SK-N-SH (cell line): ENCODE results near the gene TOLLIP. TPM values are rescaled to one million over a fixed set of nuclear protein-coding genes. Genes with fewer than 3 reads are reported as not detected.

Experiments used
- CTCF ChIA-PET: fragments of 300-600, 350-600 bp; formaldehyde crosslinking; extraction: SDS; loops from one replicate; lab custom pipeline; 2021; lab: Yijun Ruan, JAX
- POLR2A ChIA-PET: fragments of 350-600 bp; sonication (Branson Sonifier 250); formaldehyde crosslinking; extraction: SDS; loops from one replicate; lab custom pipeline; 2020; ENCODE audit warnings: antibody characterized with exemption, inconsistent platforms; lab: Yijun Ruan, JAX
- DNase-seq: peaks from one replicate; pipeline ENCODE4 v3.0.0; 2012
- H2AFZ ChIP-seq: fragments of 200-600 bp; sonication (generic); 2 replicates; pipeline ENCODE4 v1.8.1; 2016; ENCODE audit warnings: antibody characterized with exemption, mild to moderate bottlenecking, low read depth
- H3F3A ChIP-seq: fragments of 200-600 bp; sonication (generic); replicated peaks from 2 replicates; pipeline ENCODE3; 2016; ENCODE audit warnings: antibody characterized with exemption, mild to moderate bottlenecking; ENCODE audit not compliant: insufficient read depth
- H3K27ac ChIP-seq, 2 experiments: fragments of 200-500 bp in 1 of 2; fragments of 200-600 bp in 1 of 2; sonication (Bioruptor generic) in 1 of 2; sonication (generic), shearing (Covaris generic) in 1 of 2; 2 replicates each; pipeline versions ENCODE4 v1.5.1 to v1.6.1; 2014 to 2016; ENCODE audit warnings: low read depth in 2 of 2, inconsistent platforms in 1 of 2, low read length in 1 of 2, mild to moderate bottlenecking in 1 of 2, mixed read lengths in 1 of 2
- H3K27me3 ChIP-seq: fragments of 200-600 bp; sonication (generic), shearing (Covaris generic); 2 replicates; pipeline ENCODE4 v1.6.1; 2016; ENCODE audit warnings: mixed run types; ENCODE audit not compliant: insufficient read depth
- H3K36me3 ChIP-seq, 2 experiments: fragments of 200-500 bp in 1 of 2; fragments of 200-600 bp in 1 of 2; sonication (Bioruptor generic) in 1 of 2; sonication (generic) in 1 of 2; replicated peaks in 1 of 2; 2 replicates each; pipeline versions ENCODE3 to v1.5.1; 2014 to 2016; ENCODE audit warnings: low read length in 1 of 2, mild to moderate bottlenecking in 1 of 2; ENCODE audit not compliant: insufficient read depth in 2 of 2, control insufficient read depth in 1 of 2
- H3K4me1 ChIP-seq, 2 experiments: fragments of 200-500 bp in 1 of 2; fragments of 200-600 bp in 1 of 2; sonication (Bioruptor generic) in 1 of 2; sonication (generic), shearing (Covaris generic) in 1 of 2; 2 replicates each; pipeline versions ENCODE4 v1.5.1 to v1.6.1; 2014 to 2016; ENCODE audit warnings: low read depth in 1 of 2, low read length in 1 of 2, mixed run types in 1 of 2; ENCODE audit not compliant: insufficient read depth in 2 of 2, control insufficient read depth in 1 of 2
- H3K4me2 ChIP-seq: fragments of 200-600 bp; sonication (generic), shearing (Covaris generic); 2 replicates; pipeline ENCODE4 v1.6.1; 2017; ENCODE audit warnings: mixed run types
- H3K4me3 ChIP-seq, 2 experiments: fragments of 200-500 bp in 1 of 2; fragments of 200-600 bp in 1 of 2; sonication (Bioruptor generic) in 1 of 2; sonication (generic), shearing (Covaris generic) in 1 of 2; 2 replicates each; pipeline versions ENCODE4 v1.5.1 to v1.8.1; 2014 to 2016; ENCODE audit warnings: low read depth in 2 of 2, inconsistent platforms in 1 of 2, low read length in 1 of 2, mild to moderate bottlenecking in 1 of 2, mixed read lengths in 1 of 2, moderate library complexity in 1 of 2
- H3K79me2 ChIP-seq: fragments of 200-600 bp; sonication (generic); 2 replicates; pipeline ENCODE4 v1.8.1; 2017; ENCODE audit warnings: mild to moderate bottlenecking; ENCODE audit not compliant: insufficient read depth
- H3K9ac ChIP-seq: fragments of 200-600 bp; sonication (generic); 2 replicates; pipeline ENCODE4 v1.6.1; 2017; ENCODE audit warnings: mixed run types
- H3K9me2 ChIP-seq: fragments of 200-600 bp; sonication (generic); 2 replicates; pipeline ENCODE4 v1.6.1; 2017; ENCODE audit warnings: mixed run types
- H3K9me3 ChIP-seq: fragments of 200-600 bp; sonication (generic); 2 replicates; pipeline ENCODE4 v1.6.1; 2017; ENCODE audit warnings: mixed run types, mild to moderate bottlenecking, moderate library complexity
- H4K20me1 ChIP-seq: fragments of 200-600 bp; sonication (generic); 2 replicates; pipeline ENCODE4 v1.6.1; 2017; ENCODE audit warnings: mild to moderate bottlenecking, mixed run types; ENCODE audit not compliant: insufficient read depth
- EP300 ChIP-seq, 2 experiments: IDR thresholded peaks; 2 replicates each; pipeline versions ENCODE4 v1.4.0 to v1.6.1; 2012; ENCODE audit warnings: borderline replicate concordance in 1 of 2, low read depth in 1 of 2, low read length in 1 of 2
- FOSL2 ChIP-seq: IDR thresholded peaks from 2 replicates; pipeline ENCODE4 v1.4.0; 2012; ENCODE audit warnings: low read depth, mild to moderate bottlenecking, moderate library complexity, borderline replicate concordance
- FOXJ3 ChIP-seq: sonication (generic); formaldehyde crosslinking; IDR thresholded peaks from 2 replicates; pipeline ENCODE4 v1.5.1; 2020; ENCODE audit warnings: mild to moderate bottlenecking, missing genetic modification reagents
- FOXM1 ChIP-seq: IDR thresholded peaks from 2 replicates; pipeline ENCODE4 v1.4.0; 2012; ENCODE audit warnings: low read depth, mild to moderate bottlenecking
- GABPA ChIP-seq: IDR thresholded peaks from 2 replicates; pipeline ENCODE4 v1.4.0; 2012; ENCODE audit warnings: low read depth, mild to moderate bottlenecking
- GATA2 ChIP-seq: sonication (generic); formaldehyde crosslinking; IDR thresholded peaks from 2 replicates; pipeline ENCODE4 v1.5.0; 2020; ENCODE audit warnings: mild to moderate bottlenecking, missing genetic modification reagents
- MEF2A ChIP-seq: IDR thresholded peaks from 2 replicates; pipeline ENCODE4 v1.4.0; 2012; ENCODE audit warnings: low read depth, borderline replicate concordance
- NFIC ChIP-seq: IDR thresholded peaks from 2 replicates; pipeline ENCODE4 v1.4.0; 2012; ENCODE audit warnings: borderline replicate concordance
- POLR2AphosphoS5 ChIP-seq: IDR thresholded peaks from 2 replicates; pipeline ENCODE4 v1.6.1; 2012; ENCODE audit warnings: low read depth, low read length
- RAD21 ChIP-seq: IDR thresholded peaks from 2 replicates; pipeline ENCODE4 v1.6.1; 2012; ENCODE audit warnings: mild to moderate bottlenecking, low read length
- REST ChIP-seq: IDR thresholded peaks from 2 replicates; pipeline ENCODE4 v1.6.1; 2012; ENCODE audit warnings: mild to moderate bottlenecking, low read depth, low read length, moderate library complexity
- TAF1 ChIP-seq: IDR thresholded peaks from 2 replicates; pipeline ENCODE4 v1.6.1; 2012; ENCODE audit warnings: low read depth, mild to moderate bottlenecking, low read length, moderate library complexity, borderline replicate concordance
- TCF12 ChIP-seq: IDR thresholded peaks from 2 replicates; pipeline ENCODE4 v1.4.0; 2012
- TEAD4 ChIP-seq: IDR thresholded peaks from 2 replicates; pipeline ENCODE4 v1.4.0; 2012; ENCODE audit warnings: mild to moderate bottlenecking, borderline replicate concordance; ENCODE audit not compliant: insufficient read depth
- USF1 ChIP-seq: IDR thresholded peaks from 2 replicates; pipeline ENCODE4 v1.4.0; 2012; ENCODE audit warnings: low read depth, borderline replicate concordance
- YY1 ChIP-seq: IDR thresholded peaks from 2 replicates; pipeline ENCODE4 v1.4.0; 2012; ENCODE audit warnings: low read depth, mild to moderate bottlenecking
- ZBTB33 ChIP-seq: IDR thresholded peaks from 2 replicates; pipeline ENCODE4 v1.4.0; 2012; ENCODE audit warnings: low read depth, borderline replicate concordance
- WGBS: methylation state at CpG from one replicate; pipeline ENCODE4 v1.1.6; 2017; ENCODE audit warnings: low lambda C conversion rate; 5-methylcytosine and 5-hydroxymethylcytosine counted together
- polyA plus RNA-seq, 3 experiments: library from polyadenylated mRNA; depleted of rRNA; stranded (reverse); fragments of >200 nt; gene quantifications; 2 replicates each; pipeline ENCODE4 v1.2.3, GENCODE V29; 2012
- TF ChIP-seq, protein P1 (sequence below): fragments of 150-350 bp; IDR thresholded peaks from 2 replicates; pipeline ENCODE4 v1.6.1; 2017; ENCODE audit warnings: antibody characterized with exemption, low read length, low read depth, borderline replicate concordance
- TF ChIP-seq, protein P2 (sequence below): IDR thresholded peaks from 2 replicates; pipeline ENCODE4 v1.4.0; 2012; ENCODE audit warnings: low read depth

Gene TOLLIP
- polyA plus RNA-seq, 1 of the 3 experiments (the other 2 are of a cell fraction) = 55.4 TPM

- Histone ChIP-seq H3K27ac (no peak overlapping the region; a peak in 1 of 4 replicates), H2AFZ (no peak overlapping the region), H3K9ac (no peak overlapping the region)
Measured at GRCh38 chr11:1261241-1262071, 48.0 kb downstream of the TOLLIP start.

More at GRCh38 chr11:1261241-1262071, 48.0 kb downstream of the TOLLIP start:
- POLR2A ChIA-PET = no interaction called here
- H4K20me1 ChIP-seq = no peaks in the 10 kb centered on the region
- no peaks in the 10 kb centered on the region for H3K9me3 ChIP-seq
- no peaks in the 10 kb centered on the region for H3K79me2 ChIP-seq
- no peak for TF ChIP-seq TAF1
- no peak for TF ChIP-seq ZBTB33
- TF ChIP-seq TCF12 = no peak
- no peak for TF ChIP-seq FOXM1
- TF ChIP-seq FOSL2 = no peak
- TF ChIP-seq TEAD4 = no peak
- TF ChIP-seq GATA2 (CRISPR knock-in tag) = no peak
- TF ChIP-seq RAD21 = no peak
- TF ChIP-seq, protein P1, sequence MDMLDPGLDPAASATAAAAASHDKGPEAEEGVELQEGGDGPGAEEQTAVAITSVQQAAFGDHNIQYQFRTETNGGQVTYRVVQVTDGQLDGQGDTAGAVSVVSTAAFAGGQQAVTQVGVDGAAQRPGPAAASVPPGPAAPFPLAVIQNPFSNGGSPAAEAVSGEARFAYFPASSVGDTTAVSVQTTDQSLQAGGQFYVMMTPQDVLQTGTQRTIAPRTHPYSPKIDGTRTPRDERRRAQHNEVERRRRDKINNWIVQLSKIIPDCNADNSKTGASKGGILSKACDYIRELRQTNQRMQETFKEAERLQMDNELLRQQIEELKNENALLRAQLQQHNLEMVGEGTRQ = no peak
- TF ChIP-seq, protein P2, sequence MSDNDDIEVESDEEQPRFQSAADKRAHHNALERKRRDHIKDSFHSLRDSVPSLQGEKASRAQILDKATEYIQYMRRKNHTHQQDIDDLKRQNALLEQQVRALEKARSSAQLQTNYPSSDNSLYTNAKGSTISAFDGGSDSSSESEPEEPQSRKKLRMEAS = no peak
- no peak for TF ChIP-seq MEF2A
- no peak for TF ChIP-seq USF1
- no peak for TF ChIP-seq YY1
- TF ChIP-seq NFIC = no peak
- no peak for TF ChIP-seq GABPA
- no peak for TF ChIP-seq FOXJ3 (CRISPR knock-in tag)
- TF ChIP-seq POLR2AphosphoS5 = no peak
- TF ChIP-seq EP300 (IDR thresholded peaks at IDR 0.05; ENCODE audit: borderline replicate concordance in 1 of 2, low read depth in 1 of 2, low read length in 1 of 2) = no peak
- TF ChIP-seq REST = no peak
- DNase-seq = no peak
- no peaks in the 10 kb centered on the region for H3F3A ChIP-seq
- no peaks in the 10 kb centered on the region for H3K36me3 ChIP-seq
- no peak overlapping the region; a peak in 1 of 4 replicates for H3K4me3 ChIP-seq
- no peaks in the 10 kb centered on the region for H3K9me2 ChIP-seq
- H3K27me3 ChIP-seq = no peaks in the 10 kb centered on the region
- peaks cover 0 to 13% of the 10 kb centered on the region in 2 experiments; a peak in 1 of 4 replicates for H3K4me1 ChIP-seq
- WGBS = 86% methylated on average over 9 of the region's 39 CpGs
- CTCF ChIA-PET = interaction anchor here (1.4 to 1.7 kb wide), 2 partner anchors 140 to 313 kb away, joined by 3 to 4 read pairs; no protein-coding TSS in a partner anchor
- H3K4me2 ChIP-seq = no peak overlapping the region
